Endothelial cell (in vitro differentiated cells): Measurements from ENCODE around the gene ICAM2. TPM values are rescaled to one million over a fixed set of nuclear protein-coding genes. Genes with fewer than 3 reads are reported as not detected.
A peak's percentile ranks its signal among the peaks of the same experiment; 100 is the strongest.
"Not testable (repeated sequence)": the region's sequence is repeated elsewhere in the genome, so short reads cannot be mapped to it uniquely, and the experiment has no call there.

ENCODE experiments used
- DNase-seq: peaks from one replicate; pipeline ENCODE4 v3.0.0; 2021; ENCODE audit warnings: low spot score
- H3K27ac Mint-ChIP-seq: one replicate; pipeline ENCODE4 v1.8.0; 2021; ENCODE audit warnings: mixed read lengths, inconsistent platforms; ENCODE audit not compliant: unreplicated experiment
- H3K27me3 Mint-ChIP-seq: one replicate; pipeline ENCODE4 v1.8.0; 2021; ENCODE audit warnings: mild to moderate bottlenecking, moderate library complexity, mixed read lengths, inconsistent platforms; ENCODE audit not compliant: unreplicated experiment
- H3K36me3 Mint-ChIP-seq: one replicate; pipeline ENCODE4 v1.8.0; 2021; ENCODE audit warnings: mild to moderate bottlenecking, low read depth, mixed read lengths, inconsistent platforms; ENCODE audit not compliant: unreplicated experiment
- H3K4me1 Mint-ChIP-seq: one replicate; pipeline ENCODE4 v1.8.0; 2021; ENCODE audit warnings: mild to moderate bottlenecking, mixed read lengths, inconsistent platforms; ENCODE audit not compliant: unreplicated experiment
- H3K4me3 Mint-ChIP-seq: one replicate; pipeline ENCODE4 v1.8.0; 2021; ENCODE audit warnings: mild to moderate bottlenecking, mixed read lengths, inconsistent platforms; ENCODE audit not compliant: unreplicated experiment
- H3K9me3 Mint-ChIP-seq: one replicate; pipeline ENCODE4 v1.8.0; 2021; ENCODE audit warnings: mixed read lengths, inconsistent platforms; ENCODE audit not compliant: unreplicated experiment
- total RNA-seq: library from RNA; stranded (reverse); fragmentation: NEBNext Ultra II Directional; extraction: Animal tissue kit (Norgen Biotek cat#: 25700); gene quantifications from one replicate; pipeline ENCODE4 v1.2.1, GENCODE V29; 2021; ENCODE audit not compliant: unreplicated experiment
- TF ChIP-seq, protein P1 (sequence below): fragments of 200-600 bp; sonication (generic); IDR thresholded peaks from one replicate; pipeline ENCODE4 v1.5.0; 2021; ENCODE audit warnings: antibody characterized with exemption; ENCODE audit not compliant: unreplicated experiment

Gene ICAM2
- total RNA-seq, 1 donor from 2014 or later: 52.1 TPM

DNA sequence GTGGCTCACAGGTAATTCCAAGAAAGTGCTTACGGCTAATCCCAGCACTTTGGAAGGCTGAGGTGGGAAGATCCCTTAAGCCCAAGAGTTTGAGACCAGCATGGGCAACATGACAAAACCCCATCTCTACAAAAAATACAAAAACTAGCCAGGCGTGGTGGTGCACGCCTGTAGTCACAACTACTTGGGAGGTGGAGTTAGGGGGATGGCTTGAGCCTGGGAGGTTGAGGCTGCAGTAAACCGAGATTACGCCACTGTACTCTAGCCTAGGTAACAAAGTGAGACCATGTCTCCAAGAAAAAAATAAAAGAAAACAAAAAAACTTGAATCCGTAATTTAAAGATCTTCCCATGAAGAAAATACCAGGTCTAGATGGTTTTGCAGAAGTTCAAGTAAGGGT lies 5.0 kb downstream of the ICAM2 start:
- Mint-ChIP-seq H3K4me3 (no peak overlapping the region), H3K36me3 (no peaks in the 10 kb centered on the region), H3K4me1 (peaks cover 32% of the 10 kb centered on the region), H3K9me3 (no peaks in the 10 kb centered on the region), H3K27me3 (no peaks in the 10 kb centered on the region), H3K27ac (peak overlapping the region; percentile 96)
- TF ChIP-seq, protein P1, sequence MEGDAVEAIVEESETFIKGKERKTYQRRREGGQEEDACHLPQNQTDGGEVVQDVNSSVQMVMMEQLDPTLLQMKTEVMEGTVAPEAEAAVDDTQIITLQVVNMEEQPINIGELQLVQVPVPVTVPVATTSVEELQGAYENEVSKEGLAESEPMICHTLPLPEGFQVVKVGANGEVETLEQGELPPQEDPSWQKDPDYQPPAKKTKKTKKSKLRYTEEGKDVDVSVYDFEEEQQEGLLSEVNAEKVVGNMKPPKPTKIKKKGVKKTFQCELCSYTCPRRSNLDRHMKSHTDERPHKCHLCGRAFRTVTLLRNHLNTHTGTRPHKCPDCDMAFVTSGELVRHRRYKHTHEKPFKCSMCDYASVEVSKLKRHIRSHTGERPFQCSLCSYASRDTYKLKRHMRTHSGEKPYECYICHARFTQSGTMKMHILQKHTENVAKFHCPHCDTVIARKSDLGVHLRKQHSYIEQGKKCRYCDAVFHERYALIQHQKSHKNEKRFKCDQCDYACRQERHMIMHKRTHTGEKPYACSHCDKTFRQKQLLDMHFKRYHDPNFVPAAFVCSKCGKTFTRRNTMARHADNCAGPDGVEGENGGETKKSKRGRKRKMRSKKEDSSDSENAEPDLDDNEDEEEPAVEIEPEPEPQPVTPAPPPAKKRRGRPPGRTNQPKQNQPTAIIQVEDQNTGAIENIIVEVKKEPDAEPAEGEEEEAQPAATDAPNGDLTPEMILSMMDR: no peak
- DNase-seq: no peak

DNA sequence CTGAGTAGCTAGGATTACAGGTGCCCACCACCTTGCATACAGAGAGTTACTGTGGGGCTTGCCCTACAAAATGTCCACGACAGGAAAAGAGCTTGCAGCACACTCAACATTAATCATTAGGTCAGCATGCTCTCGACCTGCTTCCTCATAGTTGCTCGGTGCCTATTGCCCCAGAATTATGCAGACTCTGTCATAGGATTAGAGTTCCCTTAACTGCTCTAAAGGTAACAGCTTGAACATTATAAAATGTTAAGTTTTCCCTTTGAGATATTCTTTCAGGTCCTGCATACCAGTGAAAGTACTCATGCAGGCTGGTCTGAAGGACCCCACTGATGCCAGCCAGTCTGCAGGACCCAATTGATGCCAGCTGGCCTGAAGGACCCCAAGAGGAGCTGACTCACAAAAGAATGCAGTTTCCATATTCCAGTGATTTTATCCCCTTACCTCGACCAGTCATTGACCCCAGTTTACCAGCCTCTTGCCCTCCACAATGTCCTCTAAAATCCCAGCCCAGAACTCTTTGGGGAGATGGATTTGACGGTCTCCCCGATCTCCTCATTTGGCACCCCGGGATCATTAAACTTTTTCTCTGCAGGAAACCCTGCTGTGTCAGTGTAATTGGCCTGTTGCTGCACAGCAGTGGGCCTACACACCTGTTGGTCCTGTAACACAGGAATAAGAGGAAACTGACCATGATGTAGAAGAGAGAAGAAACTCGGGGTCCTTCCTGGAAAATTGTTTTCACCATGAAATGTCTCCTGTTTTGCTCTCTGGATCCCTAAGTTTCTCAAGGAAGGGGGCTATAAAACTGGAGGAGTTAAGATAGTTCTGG lies 10.6 kb downstream of the ICAM2 start:
- H3K9me3 Mint-ChIP-seq: no peaks in the 10 kb centered on the region
- peaks cover 40% of the 10 kb centered on the region for H3K4me1 Mint-ChIP-seq
- H3K27ac Mint-ChIP-seq: no peak overlapping the region
- no peak for DNase-seq
- peak overlapping the region; percentile 15 for H3K4me3 Mint-ChIP-seq
- H3K36me3 Mint-ChIP-seq: peaks cover 3% of the 10 kb centered on the region
- H3K27me3 Mint-ChIP-seq: peaks cover 7% of the 10 kb centered on the region
- TF ChIP-seq, protein P1: no peak

DNA sequence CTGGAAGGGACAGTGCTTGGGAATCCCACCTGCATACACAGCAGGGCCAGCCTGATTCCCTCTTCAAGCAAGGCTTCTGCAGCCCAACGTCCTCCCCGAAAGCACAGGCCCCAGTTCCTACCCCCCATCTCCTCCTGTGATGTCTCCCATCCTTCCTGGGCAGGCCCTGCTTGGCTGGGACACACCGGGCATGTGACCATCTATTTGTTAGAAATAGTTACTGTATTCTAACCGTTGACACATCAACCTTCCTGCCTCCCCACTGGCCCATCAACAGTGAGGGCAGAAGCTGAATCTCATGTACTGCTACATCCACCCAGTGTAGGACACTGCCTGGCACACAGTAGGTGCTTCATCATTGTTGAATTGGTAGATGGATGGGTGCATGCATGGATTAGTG lies 11.6 kb downstream of the ICAM2 start:
- Mint-ChIP-seq H3K36me3 (peaks cover 11% of the 10 kb centered on the region), H3K9me3 (no peaks in the 10 kb centered on the region), H3K4me1 (peaks cover 45% of the 10 kb centered on the region), H3K27me3 (peaks cover 10% of the 10 kb centered on the region), H3K27ac (no peak overlapping the region), H3K4me3 (no peak overlapping the region)
- no peak for DNase-seq
- TF ChIP-seq, protein P1: no peak

DNA sequence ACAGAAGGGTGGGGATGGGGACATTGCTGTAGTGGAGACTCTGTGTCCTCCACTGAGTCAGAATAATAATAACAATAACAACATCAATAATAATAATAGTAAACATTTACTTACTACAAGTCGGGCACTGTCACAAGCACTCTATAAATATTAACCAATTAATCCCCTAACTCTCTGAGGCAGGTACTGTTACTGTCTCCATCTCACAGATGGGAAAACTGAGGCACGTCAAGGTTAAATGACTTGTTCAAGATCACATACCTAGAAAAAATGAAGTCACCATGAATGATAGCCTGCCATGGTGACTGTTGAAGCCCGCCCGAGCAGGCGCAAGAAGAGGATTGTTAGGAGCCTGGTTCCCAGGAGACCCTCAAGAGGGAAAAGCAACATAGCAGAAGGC lies 12.1 kb downstream of the ICAM2 start:
- Mint-ChIP-seq H3K4me3 (no peak overlapping the region), H3K4me1 (peaks cover 50% of the 10 kb centered on the region), H3K9me3 (no peaks in the 10 kb centered on the region), H3K36me3 (peaks cover 15% of the 10 kb centered on the region), H3K27ac (no peak overlapping the region), H3K27me3 (peaks cover 10% of the 10 kb centered on the region)
- TF ChIP-seq, protein P1: no peak
- no peak for DNase-seq

DNA sequence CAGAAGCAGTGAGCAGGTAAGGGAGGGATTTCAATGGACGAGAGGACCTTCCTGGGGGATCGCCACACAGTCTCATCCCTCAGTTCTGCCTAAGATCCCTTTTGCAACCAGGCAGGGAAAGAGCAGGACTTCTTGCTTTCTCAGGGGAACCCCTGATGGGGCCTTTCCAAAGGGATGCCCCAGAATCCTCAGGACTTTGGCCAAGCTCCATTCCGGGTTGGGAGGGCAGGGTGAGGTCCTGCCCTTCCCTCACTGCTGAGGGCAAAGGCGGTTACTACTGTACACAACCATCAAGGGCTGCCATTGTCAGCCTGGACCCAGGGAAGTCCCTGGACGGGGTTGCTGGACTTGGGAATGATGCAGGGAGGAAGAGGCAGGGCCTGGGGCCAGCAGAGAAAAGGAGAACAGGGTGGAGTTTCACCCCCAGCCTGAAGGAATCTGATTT lies 12.6 kb downstream of the ICAM2 start:
- TF ChIP-seq, protein P1: no peak
- Mint-ChIP-seq H3K27me3 (peaks cover 10% of the 10 kb centered on the region), H3K9me3 (no peaks in the 10 kb centered on the region), H3K36me3 (peaks cover 17% of the 10 kb centered on the region), H3K27ac (no peak overlapping the region), H3K4me1 (peaks cover 50% of the 10 kb centered on the region), H3K4me3 (no peak overlapping the region)
- no peak for DNase-seq

DNA sequence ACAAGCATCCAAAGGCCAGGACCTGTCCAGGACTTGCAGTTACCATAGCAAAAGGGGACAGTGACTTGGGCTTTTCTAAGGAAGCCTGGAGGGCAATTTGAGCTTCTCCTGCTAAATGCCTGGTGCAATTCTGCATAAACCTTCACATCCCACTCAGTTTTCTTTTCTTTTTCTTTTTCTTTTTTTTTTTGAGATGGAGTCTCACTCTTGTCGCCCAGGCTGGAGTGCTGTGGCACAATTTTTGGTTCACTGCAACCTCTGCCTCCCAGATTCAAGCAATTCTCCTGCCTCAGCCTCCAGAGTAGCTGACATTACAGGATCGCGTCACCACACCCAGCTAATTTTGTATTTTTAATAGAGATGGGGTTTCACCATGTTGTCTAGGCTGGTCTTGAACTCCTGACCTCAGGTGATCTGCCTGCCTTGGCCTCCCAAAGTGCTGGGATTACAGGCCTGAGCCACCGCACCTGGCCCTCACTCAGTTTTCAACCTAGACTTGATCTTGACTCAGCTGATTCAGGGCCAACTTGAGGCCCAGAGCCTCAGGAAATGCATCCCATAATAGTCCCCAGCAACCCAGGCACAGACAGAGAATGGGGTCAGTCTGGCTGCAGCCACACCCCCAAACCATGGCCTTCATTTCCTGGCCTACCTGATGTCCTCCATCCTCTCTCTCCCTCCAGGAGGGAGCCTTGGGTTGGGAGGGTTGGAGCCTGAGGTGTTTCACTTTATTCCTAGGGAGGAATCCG lies 13.2 kb downstream of the ICAM2 start:
- not testable (repeated sequence) for H3K9me3 Mint-ChIP-seq, H3K27me3 Mint-ChIP-seq, DNase-seq, H3K4me3 Mint-ChIP-seq
- Mint-ChIP-seq H3K27ac (peak overlapping the region; percentile 75), H3K36me3 (peaks cover 17% of the 10 kb centered on the region), H3K4me1 (peaks cover 50% of the 10 kb centered on the region)
